ENCODE measurements around the gene XPNPEP3.
A peak's percentile ranks its signal among the peaks of the same experiment; 100 is the strongest.
"Not testable (repeated sequence)": the region's sequence is repeated elsewhere in the genome, so short reads cannot be mapped to it uniquely, and the experiment has no call there.

The XPNPEP3 gene

DNA sequence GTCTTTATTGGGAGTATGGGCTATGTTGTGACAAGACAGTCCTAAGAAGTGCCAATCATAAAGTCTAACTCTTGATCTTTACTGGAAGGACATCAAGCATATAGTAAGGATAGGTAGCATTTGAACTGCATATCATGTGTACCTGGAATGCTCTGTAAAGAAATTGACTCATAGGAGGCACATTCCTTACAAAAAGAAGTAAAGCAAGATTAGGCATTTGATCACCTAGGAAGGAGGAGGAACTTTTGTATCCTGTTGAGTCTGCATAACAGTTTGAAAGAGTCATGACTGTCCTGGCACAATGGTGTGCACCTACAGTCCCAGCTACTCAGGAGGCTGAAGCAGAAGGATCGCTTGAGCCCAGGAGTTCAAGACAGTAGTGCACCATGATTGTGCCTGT lies 47.2 kb downstream of the XPNPEP3 start:
- DNase-seq (ENCODE audit: low read depth), result no peak
- H3K4me3 ChIP-seq (ENCODE audit: low read depth, low read length), result no peak overlapping the region
- TF ChIP-seq CTCF (IDR thresholded peaks at IDR 0.05; ENCODE audit: low read depth, low read length, missing control alignments), result no peak

DNA sequence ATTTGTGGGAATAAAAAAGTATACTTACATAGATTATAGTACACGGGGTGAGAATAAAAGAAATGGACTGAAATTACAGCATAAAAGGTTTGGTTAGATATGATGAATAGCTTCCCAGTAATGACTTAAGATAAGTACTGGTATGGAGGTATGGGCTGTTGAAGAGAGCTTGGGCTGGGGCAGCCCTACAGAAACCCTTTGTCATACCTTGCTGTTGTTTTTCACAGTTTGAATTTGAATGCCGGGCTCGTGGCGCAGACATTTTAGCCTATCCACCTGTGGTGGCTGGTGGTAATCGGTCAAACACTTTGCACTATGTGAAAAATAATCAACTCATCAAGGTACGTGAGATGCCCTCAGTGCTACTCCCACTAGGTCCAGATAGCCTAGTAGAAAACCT lies 51.9 kb downstream of the XPNPEP3 start:
- H3K4me3 ChIP-seq (ENCODE audit: low read depth, low read length), result no peak overlapping the region
- no peak for TF ChIP-seq CTCF (IDR thresholded peaks at IDR 0.05; ENCODE audit: low read depth, low read length, missing control alignments)
- no peak for DNase-seq (ENCODE audit: low read depth)

- no peak for DNase-seq (ENCODE audit: low read depth)
- H3K4me3 ChIP-seq (ENCODE audit: low read depth, low read length), result no peak overlapping the region
- no peak for TF ChIP-seq CTCF (IDR thresholded peaks at IDR 0.05; ENCODE audit: low read depth, low read length, missing control alignments)
Measured at GRCh38 chr22:40911772-40912171, 54.8 kb downstream of the XPNPEP3 start.

DNA sequence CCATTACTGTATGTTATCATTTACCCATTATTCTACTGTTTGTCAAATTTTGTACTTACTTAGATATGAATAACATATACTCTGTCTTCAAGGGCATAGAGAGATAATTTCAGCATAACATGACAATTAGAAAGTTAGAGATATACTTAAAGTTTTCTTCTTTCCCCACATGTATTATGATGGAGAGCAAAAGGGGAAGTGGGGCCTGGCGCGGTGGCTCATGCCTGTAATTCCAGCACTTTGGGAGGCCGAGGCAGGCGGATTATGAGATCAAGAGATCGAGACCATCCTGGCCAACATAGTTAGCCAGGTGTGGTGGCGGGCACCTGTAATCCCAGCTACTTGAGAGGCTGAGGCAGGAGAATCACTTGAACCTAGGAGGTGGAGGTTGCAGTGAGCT lies 56.0 kb downstream of the XPNPEP3 start:
- not testable (repeated sequence) for H3K4me3 ChIP-seq (ENCODE audit: low read depth, low read length); DNase-seq (ENCODE audit: low read depth)

DNA sequence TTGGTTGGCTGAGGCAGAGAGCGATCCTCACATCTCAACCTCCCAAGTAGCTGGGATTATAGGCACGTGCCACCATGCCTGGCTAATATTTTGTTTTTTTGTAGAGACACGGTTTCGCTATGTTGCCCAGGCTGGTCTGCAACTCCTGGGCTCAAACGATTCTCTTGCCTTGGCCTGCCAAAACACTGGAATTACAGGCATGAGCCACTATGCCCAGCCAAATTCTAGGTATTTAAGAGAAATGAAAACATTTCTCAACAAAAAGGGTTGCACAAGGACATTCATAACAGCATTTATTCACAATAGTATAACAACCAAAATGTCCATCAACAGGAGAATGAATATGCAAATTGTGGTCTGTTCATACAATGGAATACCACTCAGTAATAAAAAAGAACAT lies 62.5 kb downstream of the XPNPEP3 start:
- H3K4me3 ChIP-seq (ENCODE audit: low read depth, low read length), result no peak overlapping the region
- TF ChIP-seq CTCF (IDR thresholded peaks at IDR 0.05; ENCODE audit: low read depth, low read length, missing control alignments), result no peak
- no peak for DNase-seq (ENCODE audit: low read depth)

- TF ChIP-seq CTCF (IDR thresholded peaks at IDR 0.05; ENCODE audit: low read depth, low read length, missing control alignments), result no peak
- no peak overlapping the region for H3K4me3 ChIP-seq (ENCODE audit: low read depth, low read length)
- DNase-seq (ENCODE audit: low read depth), result no peak
Measured at GRCh38 chr22:40920526-40920925, 63.6 kb downstream of the XPNPEP3 start.

- peak; percentile 40 for DNase-seq (ENCODE audit: low read depth)
- H3K4me3 ChIP-seq (ENCODE audit: low read depth, low read length), result no peak overlapping the region
- peak; percentile 53 for TF ChIP-seq CTCF (IDR thresholded peaks at IDR 0.05; ENCODE audit: low read depth, low read length, missing control alignments)
Measured at GRCh38 chr22:40922484-40923303, 65.7 kb downstream of the XPNPEP3 start.

Measured in GM12864 (cell line).